ENCODE data around the gene PFDN1.

Gene PFDN1

GRCh38 chr5:140328036-140328764 lies 25.3 kb upstream of the PFDN1 start:
- DNase-seq = no peak

- no peak for DNase-seq
Observed at GRCh38 chr5:140327589-140327988, 24.7 kb upstream of the PFDN1 start.

GRCh38 chr5:140325486-140325885 lies 22.6 kb upstream of the PFDN1 start:
- DNase-seq = no peak

- DNase-seq = no peak
Observed at GRCh38 chr5:140324617-140325241, 21.8 kb upstream of the PFDN1 start.

- no peak for DNase-seq
Observed at GRCh38 chr5:140324041-140324600, 21.2 kb upstream of the PFDN1 start.

- no peak for DNase-seq
Observed at GRCh38 chr5:140322751-140323731, 20.1 kb upstream of the PFDN1 start.

GRCh38 chr5:140321796-140322195 lies 18.9 kb upstream of the PFDN1 start:
- peak; percentile 42 for DNase-seq

GRCh38 chr5:140319833-140320232 lies 16.9 kb upstream of the PFDN1 start:
- DNase-seq = peak; percentile 43

GRCh38 chr5:140318792-140319191 lies 15.9 kb upstream of the PFDN1 start:
- DNase-seq = no peak

- no peak for DNase-seq
Observed at GRCh38 chr5:140317859-140318258, 15.0 kb upstream of the PFDN1 start.

- DNase-seq = no peak
Observed at GRCh38 chr5:140312791-140313189, 9.9 kb upstream of the PFDN1 start.

- no peak for DNase-seq
Observed at GRCh38 chr5:140312067-140312790, 9.3 kb upstream of the PFDN1 start.

GRCh38 chr5:140311011-140311467 lies 8.1 kb upstream of the PFDN1 start:
- DNase-seq = no peak

GRCh38 chr5:140310434-140310833 lies 7.5 kb upstream of the PFDN1 start:
- no peak for DNase-seq

- DNase-seq = no peak
Observed at GRCh38 chr5:140309706-140310249, 6.9 kb upstream of the PFDN1 start.

- no peak for DNase-seq
Observed at GRCh38 chr5:140305471-140305870, 2.6 kb upstream of the PFDN1 start.

GRCh38 chr5:140303966-140304365 lies 1.1 kb upstream of the PFDN1 start:
- DNase-seq = no peak

- no peak for DNase-seq
Observed at GRCh38 chr5:140301136-140301535, 1.8 kb downstream of the PFDN1 start.

GRCh38 chr5:140299056-140299455 lies 3.8 kb downstream of the PFDN1 start:
- DNase-seq = no peak

GRCh38 chr5:140298183-140298601 lies 4.7 kb downstream of the PFDN1 start:
- no peak for DNase-seq

GRCh38 chr5:140297283-140297682 lies 5.6 kb downstream of the PFDN1 start:
- no peak for DNase-seq

GRCh38 chr5:140296289-140296688 lies 6.6 kb downstream of the PFDN1 start:
- no peak for DNase-seq

Data from SIG-M5 (cell line).